KG1 (cell line): ENCODE data around the gene OR5H14.
"Not testable (repeated sequence)": the region's sequence is repeated elsewhere in the genome, so short reads cannot be mapped to it uniquely, and the experiment has no call there.

Experiments used
- DNase-seq: peaks from one replicate; lab custom pipeline; 2025; lab: John Stamatoyannopoulos, UW

OR5H14 gene

GRCh38 chr3:98147179-98147578 lies at the start of gene OR5H14:
Gene OR5H14, plus strand, starts transcription at chr3:98147479. Its CDS starts 1,907 bp downstream, at chr3:98149386.
- no peak for DNase-seq

- no peak for DNase-seq
These were observed 47.4 kb upstream of the OR5H14 start for GRCh38 chr3:98099848-98100247.

DNA sequence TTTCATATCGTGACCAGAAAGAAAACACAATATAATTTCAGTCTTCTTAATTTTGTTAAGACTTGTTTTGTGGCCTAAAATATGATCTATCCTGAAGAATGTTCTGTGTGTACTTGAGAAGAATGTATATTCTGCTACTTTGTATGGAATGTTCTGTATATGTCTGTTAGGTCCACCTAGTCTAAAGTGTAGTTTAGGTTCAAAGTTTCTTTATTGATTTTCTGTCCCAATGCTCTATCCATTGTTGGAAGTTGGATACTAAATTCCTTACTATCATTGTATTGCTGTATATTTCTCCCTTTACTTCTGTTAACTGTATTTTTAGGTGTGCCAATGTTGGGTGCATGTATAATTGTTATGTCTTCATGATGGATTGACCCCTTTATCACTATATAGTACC lies 39.1 kb upstream of the OR5H14 start:
- no peak for DNase-seq

DNA sequence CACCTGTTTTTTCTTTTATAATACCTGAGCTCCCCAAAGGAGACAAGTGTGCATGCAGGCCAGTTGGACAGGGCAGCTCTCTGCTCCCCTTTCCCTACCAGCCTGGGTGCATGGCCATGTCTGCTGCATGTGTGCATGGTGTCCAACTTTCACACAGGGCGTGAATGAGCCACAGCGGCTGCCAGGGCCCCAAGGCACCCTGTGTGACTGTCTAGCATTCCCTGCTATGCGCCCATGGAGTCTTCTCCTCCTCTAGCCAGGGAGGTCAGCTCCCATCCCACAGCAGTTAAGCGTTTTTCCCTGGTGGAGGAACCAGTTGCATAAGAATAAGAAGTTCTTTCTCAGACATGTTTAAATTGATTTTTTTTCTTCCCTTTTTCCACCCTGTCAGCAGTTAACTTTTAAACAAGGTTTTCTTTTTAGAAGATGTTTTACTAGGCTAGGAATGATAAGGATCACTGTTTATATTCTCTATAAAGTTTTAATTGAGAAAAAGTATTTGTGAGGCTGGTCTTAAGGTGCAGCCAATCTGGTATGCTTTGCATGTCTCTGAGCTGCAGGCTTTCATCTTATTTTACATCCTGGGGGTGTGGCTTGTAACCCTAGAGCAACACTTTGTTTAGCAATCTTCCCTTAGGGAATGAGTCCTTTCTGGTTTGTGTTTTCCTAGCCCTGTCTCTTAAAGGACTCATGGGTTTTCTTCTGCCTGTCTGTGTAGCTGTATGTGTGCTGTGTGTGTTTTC lies 37.3 kb upstream of the OR5H14 start:
- DNase-seq, result no peak

GRCh38 chr3:98110550-98110908 lies 36.8 kb upstream of the OR5H14 start:
- DNase-seq, result no peak

GRCh38 chr3:98114264-98114663 lies 33.0 kb upstream of the OR5H14 start:
- DNase-seq, result no peak

DNA sequence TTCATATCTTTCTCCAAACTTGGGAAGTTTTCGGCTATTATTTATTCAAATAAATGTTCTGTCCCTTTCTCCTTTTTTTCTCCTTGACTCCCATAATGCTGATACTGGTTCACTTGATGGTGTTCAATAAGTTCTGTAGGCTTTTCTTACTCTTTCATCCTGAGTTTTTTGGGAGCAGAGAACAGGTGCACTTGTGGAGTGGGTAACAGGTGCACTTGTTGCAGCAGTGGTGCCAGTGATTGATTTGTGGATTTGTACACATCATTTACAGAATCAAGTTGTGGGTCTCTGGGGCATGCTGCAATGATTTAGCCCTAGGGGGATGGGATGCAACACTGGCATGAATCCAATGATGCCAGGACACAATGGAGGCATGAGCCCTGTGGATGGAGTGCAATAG lies 31.6 kb upstream of the OR5H14 start:
- no peak for DNase-seq

- no peak for DNase-seq
These were observed 16.9 kb upstream of the OR5H14 start, which contains the start of gene OR5H1 for GRCh38 chr3:98130421-98130820. Gene OR5H1, plus strand, starts transcription at chr3:98130721. Its CDS starts 1,977 bp downstream, at chr3:98132698.

GRCh38 chr3:98136631-98137030 lies 10.6 kb upstream of the OR5H14 start:
- no peak for DNase-seq

GRCh38 chr3:98137826-98138557 lies 9.3 kb upstream of the OR5H14 start:
- DNase-seq, result not testable (repeated sequence)

DNA sequence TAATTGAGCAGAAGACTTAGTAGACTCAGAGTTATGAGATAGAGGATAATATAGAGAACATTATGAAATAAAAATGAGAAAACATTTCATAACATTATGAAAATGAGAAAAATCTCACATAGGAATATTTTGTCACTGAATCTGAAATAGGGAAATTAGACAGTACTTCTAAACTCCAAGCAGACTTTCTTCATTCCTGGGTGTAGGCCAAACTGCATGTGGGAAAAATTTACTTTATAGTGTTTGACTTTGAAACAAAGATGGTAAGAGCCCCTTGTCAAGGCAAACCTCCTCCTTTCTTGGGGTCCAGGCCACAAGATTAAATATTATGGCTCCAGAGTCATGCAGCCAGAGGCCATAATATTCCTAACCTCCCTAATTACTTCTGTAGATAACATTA lies 6.7 kb upstream of the OR5H14 start:
- no peak for DNase-seq

- DNase-seq, result no peak
These were observed 1.5 kb downstream of the OR5H14 start for GRCh38 chr3:98148751-98149150.

DNA sequence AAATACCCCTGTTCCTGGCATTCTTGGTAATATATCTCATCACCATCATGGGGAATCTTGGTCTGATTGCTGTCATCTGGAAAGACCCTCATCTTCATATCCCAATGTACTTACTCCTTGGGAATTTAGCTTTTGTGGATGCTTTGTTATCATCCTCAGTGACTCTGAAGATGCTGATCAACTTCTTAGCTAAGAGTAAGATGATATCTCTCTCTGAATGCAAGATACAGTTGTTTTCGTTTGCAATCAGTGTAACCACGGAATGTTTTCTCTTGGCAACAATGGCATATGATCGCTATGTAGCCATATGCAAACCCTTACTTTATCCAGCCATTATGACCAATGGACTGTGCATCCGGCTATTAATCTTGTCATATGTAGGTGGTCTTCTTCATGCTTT lies 2.2 kb downstream of the OR5H14 start:
- not testable (repeated sequence) for DNase-seq

DNA sequence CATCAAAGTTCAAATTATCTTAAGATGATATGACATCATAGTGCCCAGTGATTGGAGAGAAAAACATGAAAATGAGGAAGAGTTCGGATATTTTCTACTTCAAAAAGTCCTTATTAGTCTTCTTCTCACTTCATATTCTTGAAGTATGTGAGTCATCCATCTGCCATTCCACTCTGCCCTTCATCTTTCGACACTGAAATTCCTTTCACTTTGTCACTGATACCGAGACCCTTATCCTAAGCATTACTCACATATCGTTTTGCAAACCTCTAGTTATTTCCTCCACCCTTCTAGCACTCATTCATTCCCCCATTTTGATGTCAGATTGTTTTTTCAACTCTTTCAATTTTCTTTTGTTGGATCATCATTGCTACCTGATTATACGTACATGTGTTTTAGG lies 4.0 kb downstream of the OR5H14 start:
- DNase-seq, result no peak

DNA sequence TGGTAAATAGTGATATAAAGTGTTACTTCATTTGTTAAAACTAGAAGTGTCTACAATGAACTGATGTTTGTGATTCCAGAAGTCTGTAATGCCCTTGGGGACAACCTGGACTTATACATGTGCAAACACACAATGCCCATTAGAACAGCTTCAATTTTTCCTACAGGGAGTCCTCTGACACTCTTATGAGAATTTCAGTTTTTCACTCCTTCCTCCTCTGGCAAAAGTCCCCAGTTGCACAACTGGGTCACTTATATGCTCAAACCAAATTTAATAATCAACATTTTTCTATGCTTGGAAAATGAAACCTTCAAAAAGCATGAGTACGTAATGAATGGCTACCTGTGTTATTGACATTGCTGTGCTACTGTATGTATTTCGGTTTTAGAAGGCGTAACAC lies 19.1 kb downstream of the OR5H14 start, which contains the start of gene OR5H15:
OR5H15 (plus strand) TSS at position 301 of the 400 bp plus-strand sequence. CDS start 2,004 bp downstream, outside the sequence.
- DNase-seq, result no peak

- no peak for DNase-seq
These were observed 23.8 kb downstream of the OR5H14 start for GRCh38 chr3:98171071-98171470.

- no peak for DNase-seq
These were observed 25.3 kb downstream of the OR5H14 start for GRCh38 chr3:98172621-98173020.

- DNase-seq, result no peak
These were observed 33.1 kb downstream of the OR5H14 start for GRCh38 chr3:98180319-98180890.

GRCh38 chr3:98182196-98182595 lies 34.9 kb downstream of the OR5H14 start:
- no peak for DNase-seq

DNA sequence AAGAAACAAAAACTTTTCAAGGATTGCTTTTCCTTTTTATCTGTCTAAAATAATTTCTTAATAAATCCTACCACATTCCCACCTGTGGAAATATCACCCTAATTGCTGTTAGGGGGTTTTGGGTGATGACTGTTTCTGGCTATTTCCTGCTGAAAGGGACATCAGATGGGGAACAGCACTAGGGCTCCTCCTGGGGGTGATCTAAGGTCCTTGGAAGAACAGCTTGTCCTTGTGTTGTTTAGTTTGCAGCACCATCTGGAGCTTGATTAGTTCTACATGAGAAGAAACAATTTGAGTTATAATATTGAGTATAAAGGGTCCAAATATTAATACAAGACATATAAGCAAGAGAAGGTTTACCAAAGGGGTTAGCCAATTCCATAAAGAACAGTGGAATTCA lies 37.9 kb downstream of the OR5H14 start:
- DNase-seq, result no peak

DNA sequence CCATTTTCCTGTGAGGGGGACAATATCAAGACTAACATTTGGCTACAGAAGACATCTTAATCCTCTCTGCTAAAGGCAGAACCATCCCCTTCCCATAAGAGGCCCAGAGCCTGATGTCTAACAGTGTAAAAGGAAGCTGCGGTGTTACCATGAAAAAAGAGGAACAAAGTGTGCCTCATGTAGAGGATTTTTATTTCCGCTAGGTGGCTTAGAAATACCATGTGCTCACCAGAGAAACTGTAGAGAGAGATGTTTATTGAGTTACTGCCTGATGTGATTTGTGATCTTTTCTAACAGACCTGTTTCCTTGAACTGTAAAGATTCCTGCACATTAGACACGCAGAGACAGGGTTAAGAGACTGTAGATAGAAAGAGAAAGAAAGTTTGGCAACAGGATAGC lies 41.3 kb downstream of the OR5H14 start:
- no peak for DNase-seq

GRCh38 chr3:98190911-98191310 lies 43.6 kb downstream of the OR5H14 start:
- DNase-seq, result not testable (repeated sequence)

DNA sequence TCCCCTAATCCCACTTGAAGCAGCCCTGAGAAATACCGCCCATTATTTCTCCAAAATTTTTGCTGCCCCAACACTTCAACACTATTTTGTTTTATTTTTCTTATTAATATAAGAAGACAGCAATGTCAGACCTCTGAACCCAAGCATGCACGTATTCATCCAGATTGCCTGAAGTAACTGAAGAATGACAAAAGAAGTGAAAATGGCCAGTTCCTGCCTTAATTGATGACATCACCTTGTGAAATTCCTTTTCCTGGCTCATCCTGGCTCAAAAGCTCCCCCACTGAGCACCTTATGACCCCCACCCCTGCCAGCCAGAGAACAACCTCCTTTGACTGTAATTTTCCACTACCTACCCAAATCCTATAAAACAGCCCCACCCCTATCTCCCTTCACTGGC lies 49.0 kb downstream of the OR5H14 start:
- DNase-seq, result not testable (repeated sequence)
